ES-I3 (cell line): Measurements from ENCODE around the gene CATSPERE.
"Not testable (repeated sequence)": the region's sequence is repeated elsewhere in the genome, so short reads cannot be mapped to it uniquely, and the experiment has no call there.

Experiments used
- H3K36me3 ChIP-seq: 2 replicates; pipeline ENCODE4 v1.6.1; 2013; ENCODE audit warnings: mild to moderate bottlenecking, low read length, control low read depth, moderate library complexity; ENCODE audit not compliant: insufficient read depth
- H3K4me1 ChIP-seq: 2 replicates; pipeline ENCODE4 v1.6.1; 2013; ENCODE audit warnings: mild to moderate bottlenecking, control low read depth, low read length; ENCODE audit not compliant: insufficient read depth
- H3K9ac ChIP-seq: 2 replicates; pipeline ENCODE4 v1.6.1; 2013; ENCODE audit warnings: low read depth, mild to moderate bottlenecking, low read length, moderate library complexity
- H3K9me3 ChIP-seq: 2 replicates; pipeline ENCODE4 v1.6.1; 2013; ENCODE audit warnings: mild to moderate bottlenecking, low read length, moderate library complexity; ENCODE audit not compliant: control insufficient read depth, insufficient read depth

The CATSPERE gene

DNA sequence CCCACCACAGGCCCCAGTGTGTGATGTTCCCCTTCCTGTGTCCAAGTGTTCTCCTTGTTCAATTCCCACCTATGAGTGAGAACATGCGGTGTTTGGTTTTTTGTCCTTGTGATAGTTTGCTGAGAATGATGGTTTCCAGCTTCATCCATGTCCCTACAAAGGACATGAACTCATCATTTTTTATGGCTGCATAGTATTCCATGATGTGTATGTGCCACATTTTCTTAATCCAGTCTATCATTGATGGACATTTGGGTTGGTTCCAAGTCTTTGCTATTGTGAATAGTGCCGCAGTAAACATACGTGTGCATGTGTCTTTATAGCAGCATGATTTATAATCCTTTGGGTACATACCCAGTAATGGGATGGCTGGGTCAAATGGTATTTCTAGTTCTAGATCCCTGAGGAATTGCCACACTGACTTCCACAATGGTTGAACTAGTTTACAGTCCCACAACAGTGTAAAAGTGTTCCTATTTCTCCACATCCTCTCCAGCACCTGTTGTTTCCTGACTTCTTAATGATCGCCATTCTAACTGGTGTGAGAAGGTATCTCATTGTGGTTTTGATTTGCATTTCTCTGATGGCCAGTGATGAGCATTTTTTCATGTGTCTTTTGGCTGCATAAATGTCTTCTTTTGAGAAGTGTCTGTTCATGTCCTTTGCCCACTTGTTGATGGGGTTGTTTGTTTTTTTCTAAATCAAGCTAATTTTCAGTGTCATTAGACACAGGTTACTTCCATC lies 200.7 kb downstream of the CATSPERE start:
- not testable (repeated sequence) for H3K9me3 ChIP-seq, H3K4me1 ChIP-seq, H3K9ac ChIP-seq
- H3K36me3 ChIP-seq, result peaks cover 12% of the 10 kb centered on the region

- Histone ChIP-seq H3K36me3 (peaks cover 5% of the 10 kb centered on the region), H3K9me3 (no peaks in the 10 kb centered on the region), H3K4me1 (peaks cover 7% of the 10 kb centered on the region; the same call in 1 of the 2 replicates), H3K9ac (no peak overlapping the region)
Measured at GRCh38 chr1:244662599-244662998, 201.5 kb downstream of the CATSPERE start.

DNA sequence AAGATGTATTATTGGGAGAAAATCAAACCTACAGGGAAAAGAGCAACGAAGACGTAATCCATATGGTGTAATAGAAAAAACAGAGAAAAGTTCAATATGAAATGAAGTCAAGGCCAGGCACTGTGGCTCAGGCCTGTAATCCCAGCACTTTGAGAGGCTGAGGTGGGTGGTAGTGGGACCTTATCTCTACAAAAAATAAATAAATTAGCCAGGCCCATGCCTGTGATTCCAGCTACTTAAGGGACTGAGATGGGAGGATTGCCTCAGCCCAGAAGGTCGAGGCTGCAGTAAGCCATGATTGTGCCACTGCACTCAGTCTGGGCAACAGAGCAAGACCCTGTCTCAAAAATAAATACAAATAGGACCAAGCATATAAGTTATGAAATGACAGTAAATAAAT lies 203.3 kb downstream of the CATSPERE start:
- Histone ChIP-seq H3K9me3 (no peaks in the 10 kb centered on the region), H3K9ac (no peak overlapping the region), H3K36me3 (peaks cover 4% of the 10 kb centered on the region), H3K4me1 (peaks cover 3% of the 10 kb centered on the region; the same call in 1 of the 2 replicates)

- H3K9ac ChIP-seq, result no peak overlapping the region
- H3K4me1 ChIP-seq, result no peaks in the 10 kb centered on the region; the same call in 1 of the 2 replicates
- no peaks in the 10 kb centered on the region for H3K9me3 ChIP-seq
- no peaks in the 10 kb centered on the region for H3K36me3 ChIP-seq
Measured at GRCh38 chr1:244665771-244666217, 204.7 kb downstream of the CATSPERE start.

DNA sequence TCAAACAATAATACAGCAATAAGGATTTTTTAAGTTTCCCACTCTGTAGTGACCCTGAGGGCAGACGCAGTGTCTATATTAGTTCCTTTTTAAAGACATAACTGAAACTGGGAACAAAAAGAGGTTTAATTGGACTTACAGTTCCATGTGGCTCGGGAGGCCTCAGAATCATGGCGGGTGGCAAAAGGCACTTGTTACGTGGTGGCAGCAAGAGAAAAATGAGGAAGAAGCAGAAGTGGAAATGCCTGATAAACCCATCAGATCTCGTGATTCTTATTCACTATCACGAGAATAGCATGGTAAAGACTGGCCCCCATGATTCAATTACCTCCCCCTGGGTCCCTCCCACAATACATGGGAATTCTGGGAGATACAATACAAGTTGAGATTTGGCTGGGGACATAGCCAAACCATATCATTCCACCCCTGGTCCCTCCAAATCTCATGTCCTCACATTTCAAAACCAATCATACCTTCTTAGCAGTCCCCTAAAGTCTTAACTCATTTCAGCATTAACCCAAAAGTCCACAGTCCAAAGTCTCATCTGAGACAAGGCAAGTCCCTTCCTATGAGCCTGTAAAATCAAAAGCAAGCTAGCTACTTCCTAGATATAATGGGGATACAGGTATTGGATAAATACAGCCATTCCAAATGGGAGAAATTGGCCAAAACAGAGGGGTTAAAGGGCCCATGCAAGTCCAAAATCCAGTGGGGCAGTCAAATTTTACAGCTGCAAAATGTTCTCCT lies 205.8 kb downstream of the CATSPERE start:
- not testable (repeated sequence) for H3K36me3 ChIP-seq, H3K9me3 ChIP-seq, H3K9ac ChIP-seq, H3K4me1 ChIP-seq

DNA sequence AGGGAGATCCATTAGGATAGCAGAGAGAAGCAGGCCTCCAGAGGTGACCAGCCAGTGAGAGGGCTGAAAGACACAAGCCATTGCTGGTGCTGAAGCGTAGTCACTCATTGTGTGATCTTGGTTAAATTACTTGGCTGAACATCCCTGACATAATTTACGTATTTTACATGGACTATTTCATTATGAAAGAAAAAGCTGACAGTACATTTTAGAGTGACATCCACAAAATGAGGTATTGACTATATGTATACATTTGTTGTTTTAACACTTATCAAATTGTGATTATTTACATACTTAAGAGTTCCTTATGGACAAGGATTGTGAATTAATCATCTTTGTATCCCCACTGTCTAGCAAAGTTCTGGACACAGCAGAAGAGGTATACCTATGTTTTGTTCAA lies 206.7 kb downstream of the CATSPERE start:
- Histone ChIP-seq H3K36me3 (no peaks in the 10 kb centered on the region), H3K9me3 (no peaks in the 10 kb centered on the region), H3K4me1 (no peaks in the 10 kb centered on the region; the same call in 1 of the 2 replicates), H3K9ac (no peak overlapping the region)

DNA sequence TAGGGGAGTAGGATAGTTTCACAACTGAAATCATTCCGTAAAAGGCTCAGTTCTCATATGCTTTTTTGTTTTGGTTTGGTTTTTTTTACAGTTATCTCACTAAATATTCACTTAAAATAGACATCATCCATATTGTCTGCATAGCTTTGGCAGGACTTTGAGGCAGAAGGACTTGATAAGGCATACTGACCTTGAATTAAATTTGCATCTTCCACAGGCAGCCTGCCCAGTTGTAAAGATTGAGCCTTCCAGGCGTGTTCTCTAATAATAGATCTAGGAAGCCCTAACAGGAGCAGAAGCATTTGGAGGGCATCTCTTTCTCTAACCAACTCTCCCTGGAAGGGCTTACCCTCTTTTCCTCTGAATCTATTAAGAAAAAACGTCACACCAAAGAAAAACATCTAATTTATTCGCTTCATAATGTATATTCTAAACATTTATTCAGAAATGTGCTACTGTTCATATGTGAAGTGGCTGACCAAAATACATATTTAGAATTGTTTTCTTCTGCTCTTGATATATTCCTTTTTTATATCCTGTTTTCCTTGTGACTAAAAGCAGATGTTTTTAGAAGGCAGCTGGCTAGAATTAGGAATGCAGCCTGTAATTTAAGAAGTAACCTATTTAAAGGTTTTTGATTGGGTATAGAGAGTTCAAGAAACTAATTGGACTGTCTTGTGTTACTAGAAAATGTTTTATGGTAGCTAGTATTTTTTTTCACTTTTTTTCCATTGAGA lies 212.0 kb downstream of the CATSPERE start:
- Histone ChIP-seq H3K9ac (no peak overlapping the region), H3K36me3 (no peaks in the 10 kb centered on the region), H3K4me1 (no peaks in the 10 kb centered on the region), H3K9me3 (no peaks in the 10 kb centered on the region)

DNA sequence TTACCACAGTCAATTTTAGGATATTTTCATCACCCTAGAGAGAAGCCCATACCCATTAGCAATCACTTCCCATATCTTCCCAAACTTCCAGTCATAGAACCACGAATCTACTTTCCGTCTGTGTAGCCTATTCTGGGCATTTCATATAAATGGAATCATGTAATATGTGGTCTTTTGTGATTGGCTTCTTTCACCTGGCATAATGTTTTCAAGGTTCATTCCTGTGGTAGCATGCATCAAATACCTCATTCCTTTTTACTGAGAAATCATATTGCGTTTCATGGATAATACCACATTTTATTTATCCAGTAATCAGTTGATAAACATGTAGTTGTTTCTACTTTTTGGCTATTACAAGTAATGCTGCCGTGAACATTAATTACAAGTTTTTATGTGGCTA lies 213.4 kb downstream of the CATSPERE start:
- no peaks in the 10 kb centered on the region for H3K4me1 ChIP-seq
- no peaks in the 10 kb centered on the region for H3K36me3 ChIP-seq
- no peak overlapping the region for H3K9ac ChIP-seq
- H3K9me3 ChIP-seq, result no peaks in the 10 kb centered on the region

DNA sequence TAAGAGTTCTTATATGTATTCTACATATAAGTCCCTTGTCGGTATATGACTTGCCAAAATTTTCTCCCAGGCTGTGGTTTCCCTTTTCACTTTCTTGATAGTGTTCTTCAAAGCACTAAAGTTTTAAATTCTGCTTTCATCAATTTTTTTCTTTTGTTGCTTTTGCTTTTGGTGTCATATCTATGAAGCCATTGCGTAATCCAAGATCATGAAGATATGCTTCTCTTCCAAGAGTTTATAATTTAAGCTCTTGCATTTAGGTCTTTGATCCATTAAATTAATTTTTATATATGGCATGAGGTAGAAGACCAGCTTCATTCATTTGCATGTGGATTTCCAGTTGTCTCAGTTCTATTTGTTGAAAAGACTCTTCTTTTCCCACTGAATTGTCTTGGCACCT lies 214.1 kb downstream of the CATSPERE start:
- no peak overlapping the region for H3K9ac ChIP-seq
- no peaks in the 10 kb centered on the region for H3K9me3 ChIP-seq
- no peaks in the 10 kb centered on the region for H3K36me3 ChIP-seq
- no peaks in the 10 kb centered on the region for H3K4me1 ChIP-seq

DNA sequence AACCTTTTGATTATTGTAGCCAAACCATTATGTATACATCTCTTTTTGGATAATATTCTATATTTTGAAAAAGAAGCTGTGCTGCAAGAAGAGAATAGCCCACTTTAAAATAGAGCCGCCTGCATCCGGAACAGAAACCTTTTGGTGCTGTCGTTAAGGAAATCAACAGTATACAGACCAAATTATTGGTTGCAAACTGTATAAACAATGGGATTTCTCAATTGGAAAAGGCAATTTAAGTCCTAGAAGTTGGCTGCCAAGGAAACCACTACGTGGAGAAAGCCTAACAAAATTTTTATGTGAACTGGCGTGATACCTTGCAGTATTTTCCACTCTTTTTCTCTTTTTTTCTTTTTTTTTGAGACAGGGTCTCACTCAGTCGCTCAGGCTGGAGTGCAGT lies 217.6 kb downstream of the CATSPERE start:
- Histone ChIP-seq H3K9ac (no peak overlapping the region), H3K36me3 (no peaks in the 10 kb centered on the region), H3K9me3 (no peaks in the 10 kb centered on the region), H3K4me1 (no peaks in the 10 kb centered on the region)

DNA sequence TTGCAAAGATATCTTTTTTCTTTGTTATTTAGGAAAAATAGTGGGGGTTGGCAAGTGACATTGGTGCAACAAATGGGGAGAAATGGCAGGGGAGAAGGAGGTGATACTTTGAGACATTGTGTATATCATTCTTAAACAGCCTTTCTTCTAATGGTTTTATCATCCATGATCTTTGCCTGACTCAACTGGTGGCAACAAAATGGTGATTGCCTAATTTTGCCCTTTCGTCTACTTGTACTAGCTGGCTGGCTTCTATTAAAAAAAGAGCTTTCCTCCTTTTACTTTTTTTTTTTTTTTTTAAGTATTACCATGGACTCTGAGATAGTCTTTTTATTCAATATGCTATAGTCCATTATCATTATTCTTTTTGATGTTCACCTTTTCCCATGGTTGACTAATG lies 219.6 kb downstream of the CATSPERE start:
- H3K36me3 ChIP-seq, result no peaks in the 10 kb centered on the region
- no peaks in the 10 kb centered on the region for H3K9me3 ChIP-seq
- H3K9ac ChIP-seq, result no peak overlapping the region
- no peaks in the 10 kb centered on the region for H3K4me1 ChIP-seq

GRCh38 chr1:244682087-244682486 lies 221.0 kb downstream of the CATSPERE start:
- not testable (repeated sequence) for H3K36me3 ChIP-seq, H3K9me3 ChIP-seq, H3K4me1 ChIP-seq, H3K9ac ChIP-seq
